DMS114 treated with DMSO at 0.1 percent for 48 hours (cell line): ENCODE results near the gene RERE.

Experiments
- DNase-seq: peaks from one replicate; lab custom pipeline; 2025; ENCODE audit not compliant: unreplicated experiment; lab: John Stamatoyannopoulos, UW

RERE gene

DNA sequence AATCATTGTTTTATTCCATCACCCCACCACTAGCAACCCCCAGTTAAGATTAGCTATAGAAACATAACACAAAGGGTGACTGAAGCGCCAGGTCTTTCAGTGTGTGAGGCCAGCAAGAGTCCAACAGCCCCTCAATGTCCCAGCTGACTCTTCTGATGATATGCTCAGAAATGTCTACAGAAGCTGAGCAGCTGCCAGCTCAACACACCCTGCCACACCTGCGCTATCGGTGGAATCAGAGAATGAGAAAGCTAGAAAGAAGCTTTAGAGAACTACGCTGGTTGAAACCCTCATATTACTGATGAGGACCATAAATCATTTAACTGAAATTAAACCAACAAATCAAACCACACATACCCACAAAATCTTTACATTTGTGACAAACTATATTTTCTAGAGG is 383.3 kb downstream of the RERE start:
- DNase-seq = no peak

DNA sequence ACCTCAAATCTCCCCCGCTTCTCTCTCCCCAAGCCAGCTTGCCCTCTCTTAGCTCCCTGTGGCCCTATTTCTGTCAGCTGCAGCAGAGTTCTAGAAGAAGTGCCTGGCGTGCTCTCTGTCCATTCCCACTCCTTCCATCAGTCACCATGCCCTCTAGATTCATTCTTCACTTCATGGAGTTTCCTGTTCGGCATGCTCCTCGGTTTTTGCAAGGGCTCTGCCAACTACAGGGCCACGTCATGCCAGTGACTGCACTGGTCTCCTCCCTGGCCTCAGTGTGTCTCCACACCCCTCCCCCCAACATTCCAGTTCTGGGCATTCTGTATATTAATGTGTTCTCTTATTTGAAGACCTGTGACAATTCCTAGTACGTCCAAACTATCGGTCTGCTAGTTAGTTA is 385.7 kb downstream of the RERE start:
- no peak for DNase-seq

- DNase-seq = no peak
Observed at GRCh38 chr1:8431019-8431418, 386.4 kb downstream of the RERE start.

- no peak for DNase-seq
Observed at GRCh38 chr1:8430476-8430875, 387.0 kb downstream of the RERE start.

DNA sequence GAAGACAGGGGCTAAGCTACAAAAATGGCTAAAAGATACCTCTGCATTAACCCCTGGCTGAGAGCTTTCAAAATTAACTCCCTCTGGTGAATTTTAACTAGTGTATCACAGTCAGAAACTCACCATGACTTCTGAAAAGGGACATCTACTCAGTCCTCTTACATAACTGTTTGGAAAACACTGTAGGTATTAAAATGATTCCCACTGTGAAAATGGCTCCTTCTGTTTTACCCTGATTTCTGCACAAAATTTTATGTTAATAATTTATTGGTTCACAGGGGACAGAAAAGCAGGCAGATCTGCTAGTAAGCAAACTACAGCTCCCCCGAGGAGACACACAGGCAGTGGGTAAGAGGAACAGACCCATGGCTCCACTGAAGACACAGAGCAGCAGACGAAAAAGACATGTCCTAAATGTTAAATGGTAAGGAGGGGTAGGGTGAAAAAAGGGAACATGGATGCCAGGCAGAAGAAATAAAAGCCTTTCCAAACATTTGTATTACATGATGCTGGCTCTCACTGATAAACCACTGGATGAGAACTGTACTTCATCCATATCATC is 387.8 kb downstream of the RERE start:
- DNase-seq = no peak

GRCh38 chr1:8428441-8428840 is 389.0 kb downstream of the RERE start:
- no peak for DNase-seq

- no peak for DNase-seq
Observed at GRCh38 chr1:8427986-8428385, 389.5 kb downstream of the RERE start.

GRCh38 chr1:8427493-8427892 is 389.9 kb downstream of the RERE start:
- DNase-seq = no peak

GRCh38 chr1:8426996-8427395 is 390.4 kb downstream of the RERE start:
- DNase-seq = no peak

GRCh38 chr1:8425781-8426161 is 391.7 kb downstream of the RERE start:
- no peak for DNase-seq

DNA sequence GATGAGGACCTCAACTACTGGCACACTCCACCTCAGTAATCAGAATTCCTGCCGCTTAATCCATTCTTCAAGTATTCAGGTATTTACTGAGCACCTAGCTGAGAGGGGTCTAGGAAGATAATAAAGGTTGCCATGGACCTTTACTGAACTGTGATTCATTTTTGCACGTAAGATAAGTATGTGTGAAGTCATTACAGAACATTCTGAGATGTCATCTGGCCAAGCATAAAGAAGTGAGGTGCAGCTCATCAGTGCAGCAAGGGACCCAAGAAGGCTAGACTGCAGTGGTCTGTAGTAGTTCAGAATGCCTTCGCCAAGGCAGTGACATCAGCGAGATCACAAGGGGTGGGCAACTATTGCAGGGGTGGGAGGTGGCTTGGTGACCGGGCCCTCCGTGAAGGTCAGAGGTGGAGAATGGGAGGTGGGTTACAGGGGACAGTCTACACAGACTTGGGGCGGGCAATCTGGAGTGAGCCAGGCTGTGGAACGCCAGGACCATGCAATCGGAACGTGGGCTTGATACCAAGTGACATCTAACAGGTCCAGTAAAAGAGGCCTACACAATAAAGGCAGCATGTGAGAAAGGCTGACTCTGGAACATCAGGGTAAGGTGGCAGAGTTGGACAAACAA is 392.2 kb downstream of the RERE start:
- no peak for DNase-seq

- DNase-seq = no peak
Observed at GRCh38 chr1:8424539-8425116, 392.8 kb downstream of the RERE start.

GRCh38 chr1:8423692-8424538 is 393.5 kb downstream of the RERE start:
- peak; percentile 45 for DNase-seq

DNA sequence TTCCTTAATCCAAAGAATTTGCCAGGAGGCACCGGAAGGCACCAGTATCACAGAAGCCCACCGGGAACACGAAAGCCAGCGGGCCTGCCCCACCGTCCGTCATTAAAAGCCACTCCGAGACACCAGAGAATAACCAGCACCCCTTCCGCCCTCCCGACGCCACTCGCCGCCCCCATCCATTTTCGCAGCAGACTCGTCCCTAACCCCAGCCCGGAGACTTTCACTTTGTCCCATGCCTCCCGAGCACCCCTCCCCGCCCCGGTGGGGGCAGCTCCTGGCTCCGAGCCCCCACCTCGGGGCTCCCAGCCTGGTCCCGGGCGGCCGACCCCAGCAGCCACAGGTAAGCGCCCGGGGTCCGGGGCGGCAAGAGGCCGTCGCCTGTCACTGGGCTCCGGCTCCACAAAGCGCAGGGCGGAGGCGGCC is 394.2 kb downstream of the RERE start:
- DNase-seq = no peak

DNA sequence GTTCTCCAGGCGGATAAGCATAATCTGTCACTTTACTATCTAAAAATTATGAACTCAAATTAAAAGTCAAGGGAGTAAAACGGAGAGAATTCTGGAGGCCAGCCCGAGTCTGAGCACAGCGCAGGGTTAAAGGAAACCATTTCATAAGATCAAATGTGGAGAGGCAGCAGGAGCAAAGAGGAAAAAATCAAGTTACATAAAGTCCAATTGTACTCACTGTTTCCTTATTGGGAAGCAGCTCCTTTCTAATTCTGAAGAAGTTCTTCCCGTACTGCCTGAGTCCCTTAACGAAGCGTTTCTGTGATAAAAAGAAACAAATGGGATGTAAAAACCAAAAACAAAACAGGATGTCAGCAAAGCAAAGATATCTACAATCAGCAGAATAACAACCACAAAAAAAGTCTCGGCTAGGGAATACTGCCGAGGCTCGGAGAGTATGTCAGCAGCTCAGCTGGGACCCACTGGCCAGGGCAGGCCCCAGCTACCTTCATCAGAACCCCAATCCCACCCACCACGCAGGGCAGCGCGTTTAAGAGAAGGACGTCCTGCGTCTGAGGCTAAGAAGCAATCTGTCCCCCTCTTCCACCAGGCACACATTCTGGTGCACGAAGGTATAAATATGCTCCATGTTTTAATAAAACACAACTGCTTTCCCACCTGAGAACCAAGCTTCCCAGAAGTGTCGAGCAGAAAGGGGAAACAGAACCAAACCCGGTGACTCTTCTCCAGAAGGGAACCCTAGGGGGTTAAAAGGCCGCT is 394.8 kb downstream of the RERE start:
- DNase-seq = no peak

DNA sequence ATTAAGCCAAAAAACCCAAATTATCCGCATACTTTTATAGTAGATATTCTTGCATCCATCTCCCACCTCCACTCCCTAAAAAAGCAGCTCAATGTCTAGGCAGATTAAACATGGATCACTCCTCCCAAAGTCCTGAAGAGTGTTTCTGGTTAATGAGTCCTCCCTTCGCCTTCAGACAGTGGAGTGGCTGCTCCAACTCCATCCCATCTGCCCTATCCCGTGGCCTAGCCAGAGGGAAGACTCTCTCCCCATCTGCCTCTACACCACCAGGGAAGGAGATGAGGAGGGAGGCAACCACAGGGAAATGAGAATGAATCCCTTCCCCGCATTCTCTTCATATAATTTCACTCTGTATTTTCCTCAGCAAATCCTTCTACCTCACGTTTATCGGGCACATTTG is 395.7 kb downstream of the RERE start:
- no peak for DNase-seq

DNA sequence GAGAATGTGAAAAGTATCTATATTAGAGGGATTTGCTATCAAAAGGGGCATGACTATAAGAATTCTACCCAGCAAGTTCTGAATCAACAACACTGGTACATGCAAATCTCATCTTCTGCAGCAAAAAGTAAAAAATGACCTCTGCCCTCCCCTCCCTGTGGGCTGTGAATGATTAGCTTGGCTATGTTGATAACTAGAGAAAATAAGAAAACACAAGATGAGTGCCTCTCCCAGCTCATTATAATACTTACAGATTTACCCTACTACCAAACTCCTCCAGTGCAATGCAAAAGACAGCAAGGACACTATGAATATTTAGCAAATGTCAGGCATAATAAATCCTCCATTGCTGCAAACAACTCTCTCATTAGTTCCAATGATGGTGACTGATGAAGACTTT is 397.1 kb downstream of the RERE start:
- no peak for DNase-seq

DNA sequence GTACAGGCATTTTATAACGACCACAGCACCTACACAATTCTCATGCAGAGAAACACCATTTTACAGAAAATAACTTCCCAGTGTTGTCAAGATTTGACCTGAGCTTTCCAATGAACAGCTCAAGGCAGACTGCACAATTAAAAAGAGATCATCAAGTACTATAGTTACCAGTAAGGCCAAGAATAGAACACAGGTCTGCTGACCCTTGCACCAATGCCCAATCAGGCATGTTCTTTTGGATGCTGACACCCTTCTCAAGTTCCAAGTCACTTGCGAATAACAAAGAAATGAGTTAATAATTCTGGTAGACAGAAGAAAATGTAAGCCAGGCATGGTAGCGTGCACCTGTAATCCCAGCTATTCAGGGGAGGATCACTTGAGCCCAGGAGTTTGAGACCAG is 397.6 kb downstream of the RERE start:
- no peak for DNase-seq

DNA sequence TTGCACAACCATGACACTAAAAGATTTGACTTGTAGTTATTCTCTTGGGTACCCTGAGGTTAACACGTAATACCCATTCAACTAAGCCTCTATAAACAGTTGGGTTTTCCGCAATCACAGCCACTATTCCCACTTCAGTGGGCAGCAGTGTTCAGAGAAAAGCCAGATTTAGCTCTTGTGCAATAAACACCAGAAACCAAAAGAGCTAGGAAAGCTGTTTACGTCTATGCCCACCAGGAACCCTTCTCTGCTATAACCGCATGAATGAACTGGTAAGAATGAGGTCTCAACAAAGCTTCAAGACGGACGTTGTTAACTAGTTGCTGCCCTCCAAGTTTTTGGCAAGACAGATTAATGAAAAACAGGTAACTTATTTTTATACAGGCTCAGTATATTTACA is 398.3 kb downstream of the RERE start:
- DNase-seq = no peak

DNA sequence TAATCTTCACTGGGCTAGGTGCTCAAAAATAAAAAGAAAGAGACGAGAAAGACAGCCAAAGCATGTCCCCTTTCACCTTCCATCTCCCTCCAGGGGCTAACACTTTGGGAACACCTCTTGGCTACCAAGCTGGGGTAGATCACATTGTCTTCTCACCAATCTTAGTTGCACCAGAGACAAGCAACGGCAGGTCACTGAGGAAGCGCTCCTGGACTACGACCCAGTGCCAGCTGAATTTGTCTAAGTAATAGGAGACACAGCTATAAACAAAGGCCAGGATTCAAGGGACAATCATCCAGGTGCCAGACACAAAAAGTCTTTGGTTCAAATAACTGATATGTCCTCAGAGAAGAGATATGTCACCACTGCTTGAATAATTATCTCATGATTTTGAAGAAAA is 399.1 kb downstream of the RERE start:
- no peak for DNase-seq

GRCh38 chr1:8417625-8418024 is 399.8 kb downstream of the RERE start:
- DNase-seq = no peak
